Measurements from ENCODE around the gene CD52. TPM values are rescaled to one million over a fixed set of nuclear protein-coding genes. Genes with fewer than 3 reads are reported as not detected.

The CD52 gene
- total and polyA plus RNA-seq, 9 donors: 1.1 to 3.8 (median 2.1) TPM

- no peaks in the 10 kb centered on the region for H3K36me3 ChIP-seq (ENCODE audit: control insufficient read depth, insufficient read depth, low read length)
- H3K4me3 ChIP-seq (ENCODE audit: low read length): no peak within 1 kb of the TSS
- H3K9me3 ChIP-seq (replicated peaks; ENCODE audit: control insufficient read depth, low read depth, low read length): no peaks in the 10 kb centered on the region
- 67% methylated on average over 11 of the region's 21 CpGs for WGBS (ENCODE audit: insufficient coverage)
- DNase-seq: no peak
- no peaks in the 10 kb centered on the region for H3K4me1 ChIP-seq (ENCODE audit: control insufficient read depth, insufficient read depth, low read length)
- peaks cover 34% of the 10 kb centered on the region for H3K27me3 ChIP-seq (ENCODE audit: control insufficient read depth, insufficient read depth, low read length)
- H3K27ac ChIP-seq (ENCODE audit: low read length): no peak within 1 kb of the TSS
Measured at GRCh38 chr1:26353976-26354820, 36.4 kb downstream of the CD52 start, which contains the start of gene CRYBG2. Gene CRYBG2 (minus strand): TSS chr1:26354130. CDS start chr1:26346657, 7,473 bp downstream.

- Histone ChIP-seq H3K27ac (ENCODE audit: low read length) (no peak overlapping the region), H3K36me3 (ENCODE audit: control insufficient read depth, insufficient read depth, low read length) (no peaks in the 10 kb centered on the region), H3K4me1 (ENCODE audit: control insufficient read depth, insufficient read depth, low read length) (peaks cover 3% of the 10 kb centered on the region), H3K9me3 (replicated peaks; ENCODE audit: control insufficient read depth, low read depth, low read length) (no peaks in the 10 kb centered on the region), H3K27me3 (ENCODE audit: control insufficient read depth, insufficient read depth, low read length) (peaks cover 42% of the 10 kb centered on the region), H3K4me3 (ENCODE audit: low read length) (no peak overlapping the region)
- 100% methylated on average over 1 of the region's 9 CpGs for WGBS (ENCODE audit: insufficient coverage)
- no peak for DNase-seq
Measured at GRCh38 chr1:26354972-26355371, 37.2 kb downstream of the CD52 start.

DNA sequence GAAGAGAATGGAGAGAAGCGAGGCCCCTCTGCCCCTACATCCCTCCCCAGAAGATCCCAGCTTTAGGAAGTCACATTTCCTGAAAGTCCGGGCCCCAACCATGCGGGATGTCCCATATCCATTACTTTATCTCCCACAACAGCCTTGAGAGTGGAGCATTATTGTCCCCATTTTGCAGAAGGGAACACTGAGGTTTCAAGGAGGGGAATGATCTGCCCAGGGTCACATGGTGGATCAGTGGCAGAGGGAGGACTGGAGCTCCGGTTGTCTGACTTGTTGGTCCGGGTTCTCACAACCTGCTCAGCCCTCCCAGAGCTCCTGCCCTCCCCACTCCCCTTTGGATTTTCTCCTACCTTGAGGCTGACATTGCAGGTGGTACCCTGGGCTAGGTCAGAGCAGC is 38.3 kb downstream of the CD52 start:
- WGBS (ENCODE audit: insufficient coverage): no CpG with 5 or more reads among the region's 5 CpGs
- Histone ChIP-seq H3K4me1 (ENCODE audit: control insufficient read depth, insufficient read depth, low read length) (peaks cover 12% of the 10 kb centered on the region), H3K27me3 (ENCODE audit: control insufficient read depth, insufficient read depth, low read length) (peaks cover 54% of the 10 kb centered on the region), H3K27ac (ENCODE audit: low read length) (no peak overlapping the region), H3K9me3 (replicated peaks; ENCODE audit: control insufficient read depth, low read depth, low read length) (no peaks in the 10 kb centered on the region), H3K4me3 (ENCODE audit: low read length) (no peak overlapping the region), H3K36me3 (ENCODE audit: control insufficient read depth, insufficient read depth, low read length) (no peaks in the 10 kb centered on the region)
- DNase-seq: no peak

GRCh38 chr1:26357121-26357602 is 39.4 kb downstream of the CD52 start:
- H3K36me3 ChIP-seq (ENCODE audit: control insufficient read depth, insufficient read depth, low read length): no peaks in the 10 kb centered on the region
- no peaks in the 10 kb centered on the region for H3K9me3 ChIP-seq (replicated peaks; ENCODE audit: control insufficient read depth, low read depth, low read length)
- peaks cover 63% of the 10 kb centered on the region for H3K27me3 ChIP-seq (ENCODE audit: control insufficient read depth, insufficient read depth, low read length)
- DNase-seq: no peak
- no peak overlapping the region for H3K4me3 ChIP-seq (ENCODE audit: low read length)
- H3K27ac ChIP-seq (ENCODE audit: low read length): no peak overlapping the region
- H3K4me1 ChIP-seq (ENCODE audit: control insufficient read depth, insufficient read depth, low read length): peaks cover 12% of the 10 kb centered on the region
- 93% methylated on average over 3 of the region's 10 CpGs for WGBS (ENCODE audit: insufficient coverage)

GRCh38 chr1:26358411-26359384 is 40.9 kb downstream of the CD52 start:
- H3K36me3 ChIP-seq (ENCODE audit: control insufficient read depth, insufficient read depth, low read length): no peaks in the 10 kb centered on the region
- H3K9me3 ChIP-seq (replicated peaks; ENCODE audit: control insufficient read depth, low read depth, low read length): no peaks in the 10 kb centered on the region
- DNase-seq: no peak
- peaks cover 65% of the 10 kb centered on the region for H3K27me3 ChIP-seq (ENCODE audit: control insufficient read depth, insufficient read depth, low read length)
- no peak overlapping the region for H3K4me3 ChIP-seq (ENCODE audit: low read length)
- 55% methylated on average over 10 of the region's 15 CpGs for WGBS (ENCODE audit: insufficient coverage)
- H3K4me1 ChIP-seq (ENCODE audit: control insufficient read depth, insufficient read depth, low read length): peaks cover 12% of the 10 kb centered on the region
- H3K27ac ChIP-seq (ENCODE audit: low read length): no peak overlapping the region

- Histone ChIP-seq H3K9me3 (replicated peaks; ENCODE audit: control insufficient read depth, low read depth, low read length) (no peaks in the 10 kb centered on the region), H3K27me3 (ENCODE audit: control insufficient read depth, insufficient read depth, low read length) (peaks cover 72% of the 10 kb centered on the region), H3K27ac (ENCODE audit: low read length) (no peak overlapping the region), H3K4me1 (ENCODE audit: control insufficient read depth, insufficient read depth, low read length) (peaks cover 12% of the 10 kb centered on the region), H3K4me3 (ENCODE audit: low read length) (no peak overlapping the region), H3K36me3 (ENCODE audit: control insufficient read depth, insufficient read depth, low read length) (no peaks in the 10 kb centered on the region)
- 3% methylated on average over 59 of the region's 67 CpGs for WGBS (ENCODE audit: insufficient coverage)
- DNase-seq: no peak
Measured at GRCh38 chr1:26359981-26360806, 42.4 kb downstream of the CD52 start.

DNA sequence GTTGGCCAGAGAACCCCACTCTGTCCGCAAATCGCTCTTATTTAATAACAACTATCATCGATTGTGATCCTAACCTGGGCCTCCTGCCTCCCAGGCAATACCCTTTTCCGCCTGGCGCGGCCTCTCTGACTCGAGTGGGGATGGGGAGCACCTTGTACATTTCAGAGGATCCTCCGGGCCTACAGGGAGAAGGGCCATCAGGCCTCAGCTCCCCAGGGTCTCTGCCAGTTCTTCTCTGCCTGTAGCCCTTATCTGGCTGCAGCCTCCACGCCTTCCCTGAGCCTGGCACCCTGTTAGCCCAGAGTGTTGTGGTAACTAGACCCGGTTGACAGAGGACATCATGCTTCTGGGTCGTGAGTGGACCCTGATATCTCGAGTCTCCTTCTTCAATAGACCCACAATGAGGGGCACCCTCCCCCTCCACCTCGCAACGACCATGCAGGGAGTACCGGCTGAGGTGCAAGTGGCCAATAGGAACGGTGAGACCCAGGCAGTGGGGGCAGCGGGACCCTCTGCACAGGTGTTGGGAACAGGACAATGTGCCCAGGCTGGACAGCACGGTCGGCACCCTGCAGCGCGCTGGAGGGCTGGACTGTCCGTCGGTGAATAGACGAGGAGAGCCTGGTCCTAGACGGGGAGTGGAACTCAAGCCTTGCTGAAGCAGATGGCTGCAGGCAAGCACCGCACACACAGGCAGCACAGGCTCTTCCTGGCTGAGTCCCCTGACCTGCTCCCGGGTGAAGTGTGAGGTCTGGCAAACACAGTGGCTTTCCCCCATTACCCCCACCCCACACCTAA is 43.2 kb downstream of the CD52 start:
- DNase-seq: no peak
- H3K27me3 ChIP-seq (ENCODE audit: control insufficient read depth, insufficient read depth, low read length): peaks cover 73% of the 10 kb centered on the region
- H3K27ac ChIP-seq (ENCODE audit: low read length): no peak overlapping the region
- no peaks in the 10 kb centered on the region for H3K36me3 ChIP-seq (ENCODE audit: control insufficient read depth, insufficient read depth, low read length)
- peaks cover 12% of the 10 kb centered on the region for H3K4me1 ChIP-seq (ENCODE audit: control insufficient read depth, insufficient read depth, low read length)
- H3K9me3 ChIP-seq (replicated peaks; ENCODE audit: control insufficient read depth, low read depth, low read length): no peaks in the 10 kb centered on the region
- 63% methylated on average over 18 of the region's 27 CpGs for WGBS (ENCODE audit: insufficient coverage)
- H3K4me3 ChIP-seq (ENCODE audit: low read length): no peak overlapping the region

GRCh38 chr1:26361605-26362122 is 43.9 kb downstream of the CD52 start:
- Histone ChIP-seq H3K9me3 (replicated peaks; ENCODE audit: control insufficient read depth, low read depth, low read length) (no peaks in the 10 kb centered on the region), H3K36me3 (ENCODE audit: control insufficient read depth, insufficient read depth, low read length) (no peaks in the 10 kb centered on the region), H3K27ac (ENCODE audit: low read length) (no peak overlapping the region), H3K4me1 (ENCODE audit: control insufficient read depth, insufficient read depth, low read length) (peaks cover 12% of the 10 kb centered on the region), H3K27me3 (ENCODE audit: control insufficient read depth, insufficient read depth, low read length) (peaks cover 68% of the 10 kb centered on the region), H3K4me3 (ENCODE audit: low read length) (no peak overlapping the region)
- no peak for DNase-seq
- 90% methylated on average over 12 of the region's 12 CpGs for WGBS (ENCODE audit: insufficient coverage)

DNA sequence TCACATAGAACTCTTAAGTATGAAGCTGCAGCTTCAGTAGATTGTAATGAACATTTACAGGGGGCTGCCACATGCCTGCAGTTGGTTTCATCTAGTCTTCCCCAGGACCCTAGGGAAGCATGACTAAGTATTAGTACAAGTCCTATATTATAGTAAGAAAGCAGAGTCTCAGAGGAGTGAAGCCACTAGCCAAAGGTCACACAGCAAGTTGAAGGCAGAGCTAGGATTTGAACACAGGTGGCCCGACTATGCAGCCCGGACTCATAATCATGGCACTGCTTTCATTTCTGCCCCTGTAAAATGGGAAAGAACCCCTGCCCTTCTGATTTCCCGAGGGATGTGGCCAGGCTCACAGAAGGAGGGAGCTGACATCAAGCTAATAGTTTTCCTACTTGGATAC is 44.6 kb downstream of the CD52 start:
- no peak overlapping the region for H3K4me3 ChIP-seq (ENCODE audit: low read length)
- DNase-seq: no peak
- no peak overlapping the region for H3K27ac ChIP-seq (ENCODE audit: low read length)
- 88% methylated on average over 2 of the region's 3 CpGs for WGBS (ENCODE audit: insufficient coverage)
- peaks cover 61% of the 10 kb centered on the region for H3K27me3 ChIP-seq (ENCODE audit: control insufficient read depth, insufficient read depth, low read length)
- peaks cover 12% of the 10 kb centered on the region for H3K4me1 ChIP-seq (ENCODE audit: control insufficient read depth, insufficient read depth, low read length)
- H3K36me3 ChIP-seq (ENCODE audit: control insufficient read depth, insufficient read depth, low read length): no peaks in the 10 kb centered on the region
- H3K9me3 ChIP-seq (replicated peaks; ENCODE audit: control insufficient read depth, low read depth, low read length): no peaks in the 10 kb centered on the region
